ENCODE results near the gene DISP3.

DNA sequence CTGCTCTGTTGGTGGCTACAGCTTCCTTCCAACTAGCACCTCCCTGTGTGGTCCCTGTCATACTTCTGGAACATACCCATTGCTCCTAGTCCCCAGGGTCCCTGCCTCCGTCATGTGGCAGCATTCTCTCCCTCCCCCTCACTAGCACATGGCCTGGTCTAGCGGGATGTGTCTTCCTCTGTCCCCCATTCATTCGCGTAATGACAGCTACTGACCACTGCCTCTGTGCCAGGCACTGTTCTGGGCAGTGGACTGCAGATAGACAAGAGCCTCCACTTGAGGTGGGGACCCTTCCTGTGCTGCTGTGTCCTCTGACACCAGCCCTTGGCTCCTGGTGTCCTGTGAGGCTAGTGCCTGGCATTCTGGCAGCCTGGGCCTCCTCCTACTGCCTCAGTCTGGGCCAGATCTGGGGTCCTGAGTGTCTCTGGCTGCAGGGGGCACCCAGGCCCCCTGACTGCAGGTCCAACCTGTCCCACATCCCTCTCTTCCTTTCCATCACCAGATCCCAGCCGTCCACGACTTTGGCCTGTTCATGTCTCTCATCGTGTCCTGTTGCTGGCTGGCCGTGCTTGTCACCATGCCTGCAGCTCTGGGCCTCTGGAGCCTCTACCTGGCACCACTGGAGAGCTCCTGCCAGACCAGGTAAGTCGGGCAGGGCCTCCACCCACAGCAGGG lies 38.1 kb downstream of the DISP3 start:
- no peak for TF ChIP-seq CTCF (IDR thresholded peaks at IDR 0.05)
- TF ChIP-seq ZFX (IDR thresholded peaks at IDR 0.05; ENCODE audit: borderline replicate concordance) = no peak

Measured in 22Rv1 (cell line).